SK-N-MC (cell line): ENCODE data around the gene FRMD6.

Experiments
- EZH2 ChIP-seq: fragments of 200-600 bp; sonication (generic); IDR thresholded peaks from one replicate; pipeline ENCODE4 v1.6.1; 2017; ENCODE audit warnings: antibody characterized with exemption
- FOXP2 ChIP-seq: optimal IDR thresholded peaks from 2 replicates; pipeline ENCODE3; 2011; ENCODE audit warnings: mild to moderate bottlenecking, moderate library complexity; ENCODE audit not compliant: insufficient read depth; ENCODE audit errors: extremely low read length, control extremely low read depth
- POLR2AphosphoS5 ChIP-seq: IDR thresholded peaks from 2 replicates; pipeline ENCODE4 v1.6.1; 2012; ENCODE audit warnings: mild to moderate bottlenecking, low read depth, low read length, borderline replicate concordance

GRCh38 chr14:51780006-51780692, 128.4 kb downstream of the FRMD6 start:
- TF ChIP-seq EZH2 (no peak), POLR2AphosphoS5 (no peak), FOXP2 (no peak)
